Parathyroid adenoma (tissue), 2 donors: ENCODE data around the gene SLC25A47.

Experiments used
- H2AFZ ChIP-seq: fragments of 300-600 bp; sonication (generic); one replicate; pipeline ENCODE4 v1.7.0; 2017; ENCODE audit warnings: antibody characterized with exemption, mild to moderate bottlenecking
- H3K27ac ChIP-seq: fragments of 300-600 bp; sonication (generic); one replicate; pipeline ENCODE4 v1.7.0; 2017
- H3K27me3 ChIP-seq: fragments of 300-600 bp; sonication (generic); one replicate; pipeline ENCODE4 v1.7.0; 2017; ENCODE audit warnings: low read length; ENCODE audit not compliant: control insufficient read depth, insufficient read depth
- H3K36me3 ChIP-seq: fragments of 300-600 bp; sonication (generic); one replicate; pipeline ENCODE4 v1.7.0; 2017; ENCODE audit warnings: low read length; ENCODE audit not compliant: control insufficient read depth, insufficient read depth
- H3K4me1 ChIP-seq: fragments of 300-600 bp; sonication (generic); one replicate; pipeline ENCODE4 v1.7.0; 2017; ENCODE audit warnings: control low read depth
- H3K4me2 ChIP-seq: fragments of 300-600 bp; sonication (generic); one replicate; pipeline ENCODE4 v1.7.0; 2017; ENCODE audit warnings: low read length
- H3K4me3 ChIP-seq: fragments of 300-600 bp; sonication (generic); one replicate; pipeline ENCODE4 v1.7.0; 2017; ENCODE audit warnings: low read depth, low read length
- H3K79me2 ChIP-seq: fragments of 300-600 bp; sonication (generic); one replicate; pipeline ENCODE4 v1.7.0; 2017; ENCODE audit warnings: control low read depth
- H3K9ac ChIP-seq: fragments of 300-600 bp; sonication (generic); one replicate; pipeline ENCODE4 v1.7.0; 2017; ENCODE audit warnings: mild to moderate bottlenecking
- H3K9me3 ChIP-seq: fragments of 300-600 bp; sonication (generic); one replicate; pipeline ENCODE4 v1.7.0; 2017; ENCODE audit warnings: low read length; ENCODE audit not compliant: control insufficient read depth
- TF ChIP-seq, protein P1 (sequence below): fragments of 300-600 bp; sonication (generic); IDR thresholded peaks from one replicate; pipeline ENCODE4 v1.7.0; 2017; ENCODE audit warnings: antibody characterized with exemption, mild to moderate bottlenecking
- donor health status: primary hyperparathyroidism.

Gene SLC25A47

DNA sequence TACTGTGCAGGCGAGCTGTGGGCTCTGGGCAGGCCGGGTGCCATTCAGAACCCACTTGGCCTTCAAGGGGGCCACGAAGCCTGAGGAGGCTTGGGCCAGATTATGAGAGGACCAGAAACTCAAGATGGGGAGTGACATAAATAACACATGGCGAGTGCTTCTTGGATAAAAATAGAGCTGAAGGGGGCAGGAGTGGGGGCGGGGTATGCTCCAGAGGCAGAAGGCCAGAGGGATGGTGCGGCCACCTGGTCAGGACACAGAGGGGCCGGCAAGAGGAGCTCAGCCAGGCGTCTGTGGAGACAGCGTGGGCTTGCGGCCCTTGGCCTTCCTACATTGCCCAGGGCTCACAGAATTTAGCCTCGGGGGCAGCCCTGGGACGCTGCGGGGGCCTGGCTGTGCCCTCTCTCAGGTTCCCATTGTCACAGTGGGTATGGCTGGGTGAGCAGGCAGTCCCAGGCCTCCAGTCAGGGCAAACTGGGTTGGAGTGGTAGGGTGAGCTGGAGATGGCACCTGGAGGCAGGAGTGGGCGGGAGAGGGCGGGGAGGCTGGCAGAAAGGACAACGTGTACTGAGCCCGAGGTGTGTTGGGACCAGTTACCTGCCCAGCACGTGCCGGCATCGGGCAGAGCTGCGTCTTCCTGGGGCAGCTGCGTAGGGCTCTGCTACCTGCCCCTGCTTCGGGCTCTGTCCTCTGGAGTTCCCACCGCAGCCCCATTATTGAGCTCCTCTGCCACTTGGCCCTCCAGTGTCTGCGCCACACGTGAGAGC, 9.5 kb upstream of the SLC25A47 start:
- Histone ChIP-seq H3K4me3 (no peak overlapping the region), H3K27me3 (no peaks in the 10 kb centered on the region), H3K4me1 (no peaks in the 10 kb centered on the region), H3K9ac (no peak overlapping the region), H3K27ac (no peak overlapping the region), H3K36me3 (no peaks in the 10 kb centered on the region), H3K4me2 (no peak overlapping the region), H2AFZ (no peak overlapping the region), H3K79me2 (no peaks in the 10 kb centered on the region), H3K9me3 (no peaks in the 10 kb centered on the region)
- TF ChIP-seq, protein P1, sequence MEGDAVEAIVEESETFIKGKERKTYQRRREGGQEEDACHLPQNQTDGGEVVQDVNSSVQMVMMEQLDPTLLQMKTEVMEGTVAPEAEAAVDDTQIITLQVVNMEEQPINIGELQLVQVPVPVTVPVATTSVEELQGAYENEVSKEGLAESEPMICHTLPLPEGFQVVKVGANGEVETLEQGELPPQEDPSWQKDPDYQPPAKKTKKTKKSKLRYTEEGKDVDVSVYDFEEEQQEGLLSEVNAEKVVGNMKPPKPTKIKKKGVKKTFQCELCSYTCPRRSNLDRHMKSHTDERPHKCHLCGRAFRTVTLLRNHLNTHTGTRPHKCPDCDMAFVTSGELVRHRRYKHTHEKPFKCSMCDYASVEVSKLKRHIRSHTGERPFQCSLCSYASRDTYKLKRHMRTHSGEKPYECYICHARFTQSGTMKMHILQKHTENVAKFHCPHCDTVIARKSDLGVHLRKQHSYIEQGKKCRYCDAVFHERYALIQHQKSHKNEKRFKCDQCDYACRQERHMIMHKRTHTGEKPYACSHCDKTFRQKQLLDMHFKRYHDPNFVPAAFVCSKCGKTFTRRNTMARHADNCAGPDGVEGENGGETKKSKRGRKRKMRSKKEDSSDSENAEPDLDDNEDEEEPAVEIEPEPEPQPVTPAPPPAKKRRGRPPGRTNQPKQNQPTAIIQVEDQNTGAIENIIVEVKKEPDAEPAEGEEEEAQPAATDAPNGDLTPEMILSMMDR: no peak

DNA sequence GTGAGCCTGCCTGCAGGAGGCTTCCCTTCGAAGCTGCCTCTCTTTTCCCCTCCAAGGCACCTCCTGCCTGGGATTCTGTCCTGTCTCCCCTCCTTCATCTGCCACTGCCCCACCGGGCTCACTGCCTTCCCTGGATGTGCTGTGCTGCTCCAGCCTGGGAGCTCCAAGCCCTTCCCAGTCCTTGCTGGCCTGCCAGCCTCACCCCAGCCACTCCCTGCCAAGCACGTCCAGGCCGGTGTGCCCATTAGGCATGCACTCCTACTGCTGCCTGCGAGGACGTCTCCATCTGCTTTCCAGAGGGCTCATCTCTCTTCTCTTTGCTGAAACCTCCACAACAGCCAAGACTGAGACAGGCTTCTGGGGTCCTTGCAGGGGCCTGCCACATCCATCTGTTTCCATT, 8.4 kb upstream of the SLC25A47 start:
- Histone ChIP-seq H2AFZ (no peak overlapping the region), H3K4me2 (no peak overlapping the region), H3K4me1 (no peaks in the 10 kb centered on the region), H3K9me3 (no peaks in the 10 kb centered on the region), H3K27ac (no peak overlapping the region), H3K79me2 (no peaks in the 10 kb centered on the region), H3K4me3 (no peak overlapping the region), H3K36me3 (no peaks in the 10 kb centered on the region), H3K9ac (no peak overlapping the region), H3K27me3 (no peaks in the 10 kb centered on the region)
- TF ChIP-seq, protein P1: no peak

DNA sequence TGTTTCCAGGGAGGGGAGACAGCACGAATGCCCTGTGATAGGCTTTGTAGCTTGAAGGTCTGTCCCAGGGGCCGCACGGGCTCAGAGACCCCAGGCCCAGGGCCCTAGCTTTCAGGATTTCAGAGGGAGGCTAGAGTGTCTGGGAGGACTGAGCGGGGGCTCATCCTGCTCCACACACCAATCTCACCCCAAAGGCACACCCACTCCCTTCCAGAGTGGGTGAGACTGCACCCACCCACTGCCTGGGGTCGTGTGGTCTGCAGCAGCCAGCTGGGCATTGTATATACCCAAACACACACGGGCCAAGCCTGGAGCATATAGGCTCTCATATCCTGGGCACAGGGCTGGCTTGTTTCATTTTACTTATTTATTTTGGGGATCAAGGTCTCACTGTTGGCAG, 5.8 kb upstream of the SLC25A47 start:
- TF ChIP-seq, protein P1: no peak

DNA sequence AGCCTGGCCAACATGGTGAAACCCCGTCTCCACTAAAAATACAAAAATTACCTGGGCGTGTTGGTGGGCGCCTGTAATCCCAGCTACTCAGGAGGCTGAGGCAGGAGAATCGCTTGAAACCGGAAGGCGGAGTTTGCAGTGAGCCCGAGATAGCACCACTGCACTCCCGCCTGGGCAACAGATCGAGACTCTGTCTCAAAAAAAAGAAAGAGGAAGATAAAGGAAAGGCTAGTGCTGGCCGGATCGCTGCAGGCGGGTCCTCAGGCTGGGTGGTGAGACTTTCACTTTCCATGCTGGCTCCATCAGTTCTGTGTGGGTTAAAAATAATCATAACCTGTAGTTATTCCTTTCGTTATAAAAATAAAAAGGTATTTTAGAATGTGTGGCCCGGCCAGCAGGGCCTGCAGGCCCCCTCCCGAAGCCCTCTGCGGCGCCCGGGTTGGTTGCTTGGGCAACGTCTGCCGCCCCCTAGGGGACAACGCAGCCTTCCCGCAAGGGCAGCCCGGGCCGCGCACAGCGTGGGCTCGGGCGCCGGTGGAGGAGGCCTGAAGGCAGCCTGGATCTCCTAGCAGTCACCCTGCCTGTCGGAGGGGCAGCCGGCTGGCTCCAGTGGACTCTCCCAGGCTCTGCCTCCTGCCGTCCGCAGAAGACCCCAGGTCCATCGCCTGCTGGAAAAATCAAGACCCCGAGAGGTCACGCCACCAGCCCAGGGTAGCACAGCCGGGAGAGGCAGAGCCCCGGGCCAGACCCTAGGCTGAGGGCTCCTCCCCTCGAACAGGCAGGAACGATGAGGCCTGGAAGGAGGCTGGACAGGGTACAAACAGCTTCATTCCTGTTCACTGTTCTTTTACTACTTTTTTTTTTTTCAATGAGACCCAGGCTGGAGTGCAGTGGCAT, 5.0 kb upstream of the SLC25A47 start:
- Histone ChIP-seq H3K4me1 (no peaks in the 10 kb centered on the region), H3K9ac (no peak overlapping the region), H3K36me3 (no peaks in the 10 kb centered on the region), H3K4me2 (peak overlapping the region; percentile 41), H3K27ac (no peak overlapping the region), H3K9me3 (no peaks in the 10 kb centered on the region), H2AFZ (peak overlapping the region; percentile 80), H3K79me2 (no peaks in the 10 kb centered on the region), H3K4me3 (peak overlapping the region; percentile 30), H3K27me3 (no peaks in the 10 kb centered on the region)
- TF ChIP-seq, protein P1: peak; percentile 51

More for the DNA sequence above, 5.8 kb upstream of the SLC25A47 start:
- H3K4me2 ChIP-seq: no peak overlapping the region
- H3K27ac ChIP-seq: no peak overlapping the region
- no peaks in the 10 kb centered on the region for H3K79me2 ChIP-seq
- H3K27me3 ChIP-seq: no peaks in the 10 kb centered on the region
- H2AFZ ChIP-seq: peak overlapping the region; percentile 80
- H3K9ac ChIP-seq: no peak overlapping the region
- no peaks in the 10 kb centered on the region for H3K36me3 ChIP-seq
- no peak overlapping the region for H3K4me3 ChIP-seq
- no peaks in the 10 kb centered on the region for H3K9me3 ChIP-seq
- no peaks in the 10 kb centered on the region for H3K4me1 ChIP-seq
